HEK293 (cell line): ENCODE results near the gene MED25.

Experiments
- CTCF ChIP-seq: fragments of 450-650 bp; formaldehyde crosslinking; IDR thresholded peaks from 2 replicates; pipeline ENCODE4 v1.5.1; 2016; ENCODE audit warnings: missing biosample characterization, missing genetic modification characterization
- EGR2 ChIP-seq: fragments of 450-650 bp; formaldehyde crosslinking; IDR thresholded peaks from 2 replicates; pipeline ENCODE4 v1.5.1; 2016; ENCODE audit warnings: low read depth, missing biosample characterization, missing genetic modification characterization
- PATZ1 ChIP-seq: fragments of 450-650 bp; formaldehyde crosslinking; IDR thresholded peaks from 2 replicates; pipeline ENCODE4 v1.5.1; 2016; ENCODE audit warnings: missing biosample characterization, missing genetic modification characterization
- ZBTB26 ChIP-seq: fragments of 450-650 bp; formaldehyde crosslinking; optimal IDR thresholded peaks from 2 replicates; pipeline ENCODE3; 2016; ENCODE audit warnings: missing biosample characterization, mild to moderate bottlenecking, missing genetic modification characterization
- ZFP41 ChIP-seq: fragments of 450-650 bp; formaldehyde crosslinking; IDR thresholded peaks from 2 replicates; pipeline ENCODE4 v1.5.1; 2016; ENCODE audit warnings: missing biosample characterization, missing genetic modification characterization, borderline replicate concordance
- ZNF112 ChIP-seq: fragments of 450-650 bp; formaldehyde crosslinking; IDR thresholded peaks from 2 replicates; pipeline ENCODE4 v1.5.0; 2017; ENCODE audit warnings: missing biosample characterization, missing genetic modification characterization
- ZNF121 ChIP-seq: fragments of 450-650 bp; formaldehyde crosslinking; IDR thresholded peaks from 2 replicates; pipeline ENCODE4 v1.5.1; 2016; ENCODE audit warnings: missing biosample characterization, missing genetic modification characterization
- ZNF274 ChIP-seq, 2 experiments: fragments of 200-500 bp in 1 of 2; fragments of 450-650 bp in 1 of 2; sonication (Bioruptor generic) in 1 of 2; formaldehyde crosslinking in 1 of 2; IDR thresholded peaks; 2 replicates each; pipeline versions ENCODE4 v1.5.1 to v1.6.1; 2014 to 2016; ENCODE audit warnings: borderline replicate concordance in 1 of 2, inconsistent platforms in 1 of 2, low read length in 1 of 2, missing biosample characterization in 1 of 2, missing genetic modification characterization in 1 of 2
- ZNF324 ChIP-seq: fragments of 450-650 bp; formaldehyde crosslinking; IDR thresholded peaks from 2 replicates; pipeline ENCODE4 v1.5.1; 2016; ENCODE audit warnings: missing biosample characterization, missing genetic modification characterization
- ZNF549 ChIP-seq: fragments of 450-650 bp; IDR thresholded peaks from 2 replicates; pipeline ENCODE4 v1.5.1; 2018; ENCODE audit warnings: missing biosample characterization, missing genetic modification characterization, mild to moderate bottlenecking, inconsistent platforms, moderate library complexity
- ZNF629 ChIP-seq: fragments of 450-650 bp; formaldehyde crosslinking; IDR thresholded peaks from 2 replicates; pipeline ENCODE4 v1.5.1; 2017; ENCODE audit warnings: missing biosample characterization, missing genetic modification characterization
- ZNF76 ChIP-seq: fragments of 450-650 bp; formaldehyde crosslinking; IDR thresholded peaks from 2 replicates; pipeline ENCODE4; 2016; ENCODE audit warnings: low read depth, missing biosample characterization, missing genetic modification characterization, borderline replicate concordance

GRCh38 chr19:49858088-49858985, 40.2 kb downstream of the MED25 start:
- no peak for TF ChIP-seq ZNF274 (IDR thresholded peaks at IDR 0.05; ENCODE audit: low read length)
- TF ChIP-seq ZNF274 (tag by site-specific recombination; IDR thresholded peaks at IDR 0.05; ENCODE audit: borderline replicate concordance), result no peak
- TF ChIP-seq ZBTB26 (tag by site-specific recombination), result no peak
- no peak for TF ChIP-seq ZNF324 (tag by site-specific recombination)
- peak; percentile 48 for TF ChIP-seq PATZ1 (tag by site-specific recombination)
- TF ChIP-seq EGR2 (tag by site-specific recombination), result peak; percentile 77
- TF ChIP-seq CTCF (tag by site-specific recombination), result peak; percentile 48
- no peak for TF ChIP-seq ZNF121 (tag by site-specific recombination)
- TF ChIP-seq ZNF629 (tag by site-specific recombination), result no peak
- TF ChIP-seq ZFP41 (tag by site-specific recombination), result no peak
- TF ChIP-seq ZNF112 (tag by site-specific recombination), result no peak
- no peak for TF ChIP-seq ZNF549
- TF ChIP-seq ZNF76 (tag by site-specific recombination), result no peak
